Measurements from ENCODE around the gene DYRK1A.
A peak's percentile ranks its signal among the peaks of the same experiment; 100 is the strongest.

The DYRK1A gene

DNA sequence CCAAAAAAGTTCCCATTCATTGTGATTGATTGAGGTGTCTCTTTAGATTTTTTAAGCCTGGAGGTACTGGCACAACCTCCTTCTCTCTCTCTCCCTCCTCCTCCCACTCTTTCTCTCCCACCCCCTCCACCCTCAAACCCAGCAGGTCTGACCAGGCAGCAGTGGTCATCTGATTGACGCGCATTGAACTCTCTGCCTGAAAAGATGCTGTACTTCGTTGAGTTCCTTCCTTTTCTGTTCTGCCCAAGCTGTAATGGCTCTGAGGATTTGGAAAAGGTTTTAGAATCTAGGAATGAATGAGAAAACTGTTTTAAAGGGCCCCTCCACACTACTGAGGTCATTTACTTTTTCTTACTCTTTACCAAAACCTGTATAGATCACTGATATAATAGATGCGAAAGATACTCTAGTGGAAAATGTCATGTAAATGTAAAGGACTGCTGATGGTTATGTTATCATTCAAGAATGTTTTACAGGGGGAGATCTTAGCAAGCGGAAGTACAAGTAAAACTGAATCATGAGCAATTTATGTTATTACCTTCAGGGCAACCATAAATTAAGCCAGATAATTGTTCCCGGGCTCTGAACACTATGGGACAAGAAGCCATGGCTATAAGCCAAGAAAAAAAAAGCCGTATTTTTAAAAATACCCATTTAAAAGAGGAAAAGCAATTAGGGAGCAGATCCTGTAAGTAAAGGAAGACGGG lies 25.2 kb upstream of the DYRK1A start:
- no peaks in the 10 kb centered on the region for H3K36me3 ChIP-seq (ENCODE audit: control insufficient read depth, insufficient read depth, low read length)
- H3K9ac ChIP-seq (ENCODE audit: low read depth, low read length) = no peak overlapping the region
- no peaks in the 10 kb centered on the region for H3K9me3 ChIP-seq (ENCODE audit: control insufficient read depth, insufficient read depth, low read length)
- no peak overlapping the region for H3K4me3 ChIP-seq (ENCODE audit: low read depth, low read length)
- no peaks in the 10 kb centered on the region for H3K27me3 ChIP-seq (ENCODE audit: control insufficient read depth, insufficient read depth, low read length)
- peaks cover 3% of the 10 kb centered on the region for H3K4me1 ChIP-seq (ENCODE audit: control insufficient read depth, insufficient read depth, low read length)

DNA sequence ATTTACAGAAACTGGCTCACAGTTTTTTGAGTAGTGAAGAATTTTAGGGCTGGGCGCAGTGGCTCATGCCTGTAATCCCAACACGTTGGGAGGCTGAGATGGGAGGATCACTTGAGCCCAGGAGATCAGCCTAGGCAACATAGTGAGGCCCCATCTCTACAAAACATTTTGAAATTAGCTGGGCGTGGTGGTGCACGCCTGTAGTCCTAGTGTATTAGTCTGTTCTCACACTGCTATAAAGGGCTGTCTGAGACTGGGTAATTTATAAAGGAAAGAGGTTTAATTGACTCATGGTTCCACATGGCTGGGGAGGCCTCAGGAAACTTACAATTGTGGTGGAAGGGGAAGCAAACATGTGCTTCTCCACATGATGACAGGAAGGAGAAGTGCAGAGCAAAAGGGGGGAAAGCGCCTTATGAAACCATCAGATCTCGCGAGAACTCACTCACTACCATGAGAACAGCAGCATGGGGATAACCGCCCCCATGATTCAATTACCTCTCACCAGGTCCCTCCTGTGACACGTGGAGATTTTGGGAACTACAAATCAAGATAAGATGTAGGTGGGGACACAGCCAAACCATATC lies 24.4 kb upstream of the DYRK1A start:
- Histone ChIP-seq H3K4me1 (ENCODE audit: control insufficient read depth, insufficient read depth, low read length) (peaks cover 3% of the 10 kb centered on the region), H3K9ac (ENCODE audit: low read depth, low read length) (no peak overlapping the region), H3K27me3 (ENCODE audit: control insufficient read depth, insufficient read depth, low read length) (no peaks in the 10 kb centered on the region), H3K9me3 (ENCODE audit: control insufficient read depth, insufficient read depth, low read length) (no peaks in the 10 kb centered on the region), H3K36me3 (ENCODE audit: control insufficient read depth, insufficient read depth, low read length) (no peaks in the 10 kb centered on the region), H3K4me3 (ENCODE audit: low read depth, low read length) (no peak overlapping the region)

GRCh38 chr21:37346841-37347430 lies 19.6 kb upstream of the DYRK1A start:
- Histone ChIP-seq H3K4me3 (ENCODE audit: low read depth, low read length) (no peak overlapping the region), H3K4me1 (ENCODE audit: control insufficient read depth, insufficient read depth, low read length) (no peaks in the 10 kb centered on the region), H3K27me3 (ENCODE audit: control insufficient read depth, insufficient read depth, low read length) (no peaks in the 10 kb centered on the region), H3K9ac (ENCODE audit: low read depth, low read length) (no peak overlapping the region), H3K9me3 (ENCODE audit: control insufficient read depth, insufficient read depth, low read length) (no peaks in the 10 kb centered on the region), H3K36me3 (ENCODE audit: control insufficient read depth, insufficient read depth, low read length) (no peaks in the 10 kb centered on the region)

GRCh38 chr21:37348664-37349063 lies 17.9 kb upstream of the DYRK1A start:
- no peaks in the 10 kb centered on the region for H3K9me3 ChIP-seq (ENCODE audit: control insufficient read depth, insufficient read depth, low read length)
- no peaks in the 10 kb centered on the region for H3K36me3 ChIP-seq (ENCODE audit: control insufficient read depth, insufficient read depth, low read length)
- H3K27me3 ChIP-seq (ENCODE audit: control insufficient read depth, insufficient read depth, low read length) = no peaks in the 10 kb centered on the region
- H3K9ac ChIP-seq (ENCODE audit: low read depth, low read length) = no peak overlapping the region
- H3K4me3 ChIP-seq (ENCODE audit: low read depth, low read length) = no peak overlapping the region
- H3K4me1 ChIP-seq (ENCODE audit: control insufficient read depth, insufficient read depth, low read length) = no peaks in the 10 kb centered on the region

GRCh38 chr21:37350472-37350871 lies 16.1 kb upstream of the DYRK1A start:
- no peaks in the 10 kb centered on the region for H3K27me3 ChIP-seq (ENCODE audit: control insufficient read depth, insufficient read depth, low read length)
- no peak overlapping the region for H3K4me3 ChIP-seq (ENCODE audit: low read depth, low read length)
- H3K9ac ChIP-seq (ENCODE audit: low read depth, low read length) = no peak overlapping the region
- no peaks in the 10 kb centered on the region for H3K4me1 ChIP-seq (ENCODE audit: control insufficient read depth, insufficient read depth, low read length)
- no peaks in the 10 kb centered on the region for H3K36me3 ChIP-seq (ENCODE audit: control insufficient read depth, insufficient read depth, low read length)
- H3K9me3 ChIP-seq (ENCODE audit: control insufficient read depth, insufficient read depth, low read length) = no peaks in the 10 kb centered on the region

DNA sequence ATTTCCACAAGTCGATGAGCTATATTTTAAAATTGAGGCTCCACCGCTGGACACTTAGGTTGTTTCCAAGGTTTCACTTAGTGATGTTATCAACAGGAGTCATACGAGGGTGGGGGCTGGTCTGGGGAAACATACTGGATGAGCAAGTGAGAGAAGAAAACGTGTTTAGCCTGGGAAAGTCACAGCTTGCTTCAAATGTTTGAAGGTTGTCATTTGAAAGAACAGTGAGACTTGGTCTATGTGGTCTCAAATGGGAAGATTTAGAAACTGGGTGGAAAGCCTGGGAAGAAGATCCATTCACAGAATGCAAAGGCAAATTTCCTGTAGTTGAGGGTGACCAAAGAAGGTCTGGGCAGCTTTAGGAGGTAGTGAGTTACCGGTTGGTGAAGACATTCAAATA lies 9.9 kb upstream of the DYRK1A start:
- H3K9ac ChIP-seq (ENCODE audit: low read depth, low read length) = no peak overlapping the region
- H3K36me3 ChIP-seq (ENCODE audit: control insufficient read depth, insufficient read depth, low read length) = no peaks in the 10 kb centered on the region
- H3K4me1 ChIP-seq (ENCODE audit: control insufficient read depth, insufficient read depth, low read length) = no peaks in the 10 kb centered on the region
- H3K9me3 ChIP-seq (ENCODE audit: control insufficient read depth, insufficient read depth, low read length) = no peaks in the 10 kb centered on the region
- no peak overlapping the region for H3K4me3 ChIP-seq (ENCODE audit: low read depth, low read length)
- H3K27me3 ChIP-seq (ENCODE audit: control insufficient read depth, insufficient read depth, low read length) = no peaks in the 10 kb centered on the region

- no peaks in the 10 kb centered on the region for H3K4me1 ChIP-seq (ENCODE audit: control insufficient read depth, insufficient read depth, low read length)
- H3K9me3 ChIP-seq (ENCODE audit: control insufficient read depth, insufficient read depth, low read length) = no peaks in the 10 kb centered on the region
- H3K4me3 ChIP-seq (ENCODE audit: low read depth, low read length) = no peak overlapping the region
- no peaks in the 10 kb centered on the region for H3K36me3 ChIP-seq (ENCODE audit: control insufficient read depth, insufficient read depth, low read length)
- no peaks in the 10 kb centered on the region for H3K27me3 ChIP-seq (ENCODE audit: control insufficient read depth, insufficient read depth, low read length)
- H3K9ac ChIP-seq (ENCODE audit: low read depth, low read length) = no peak overlapping the region
Observed at GRCh38 chr21:37357691-37358090, 8.9 kb upstream of the DYRK1A start.

- Histone ChIP-seq H3K9ac (ENCODE audit: low read depth, low read length) (no peak overlapping the region), H3K9me3 (ENCODE audit: control insufficient read depth, insufficient read depth, low read length) (no peaks in the 10 kb centered on the region), H3K36me3 (ENCODE audit: control insufficient read depth, insufficient read depth, low read length) (no peaks in the 10 kb centered on the region), H3K4me1 (ENCODE audit: control insufficient read depth, insufficient read depth, low read length) (no peaks in the 10 kb centered on the region), H3K4me3 (ENCODE audit: low read depth, low read length) (no peak overlapping the region), H3K27me3 (ENCODE audit: control insufficient read depth, insufficient read depth, low read length) (no peaks in the 10 kb centered on the region)
Observed at GRCh38 chr21:37358397-37358796, 8.2 kb upstream of the DYRK1A start.

DNA sequence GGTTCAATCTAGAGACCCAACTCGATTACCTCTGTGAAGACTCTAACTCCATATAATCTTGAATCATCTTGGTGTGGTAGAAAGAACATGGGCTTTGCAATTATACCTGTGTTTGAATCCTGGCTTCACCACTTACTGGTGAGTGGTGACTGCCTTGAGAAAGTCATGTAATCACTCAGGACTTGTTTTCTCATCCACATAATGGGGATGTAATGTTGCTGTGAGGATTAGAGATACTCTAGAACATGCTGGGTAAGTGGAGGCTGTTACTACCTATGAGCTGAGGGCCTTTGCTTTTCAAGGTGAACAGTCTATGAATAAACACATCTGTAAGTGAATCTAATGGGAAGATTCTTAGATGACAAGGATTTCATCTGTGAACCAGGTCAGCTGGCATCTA lies 2.6 kb upstream of the DYRK1A start:
- no peak overlapping the region for H3K9ac ChIP-seq (ENCODE audit: low read depth, low read length)
- no peaks in the 10 kb centered on the region for H3K27me3 ChIP-seq (ENCODE audit: control insufficient read depth, insufficient read depth, low read length)
- H3K4me1 ChIP-seq (ENCODE audit: control insufficient read depth, insufficient read depth, low read length) = peaks cover 7% of the 10 kb centered on the region
- peaks cover 3% of the 10 kb centered on the region for H3K36me3 ChIP-seq (ENCODE audit: control insufficient read depth, insufficient read depth, low read length)
- no peaks in the 10 kb centered on the region for H3K9me3 ChIP-seq (ENCODE audit: control insufficient read depth, insufficient read depth, low read length)
- H3K4me3 ChIP-seq (ENCODE audit: low read depth, low read length) = no peak overlapping the region

GRCh38 chr21:37364722-37365121 lies 1.9 kb upstream of the DYRK1A start:
- Histone ChIP-seq H3K9me3 (ENCODE audit: control insufficient read depth, insufficient read depth, low read length) (no peaks in the 10 kb centered on the region), H3K4me1 (ENCODE audit: control insufficient read depth, insufficient read depth, low read length) (peaks cover 10% of the 10 kb centered on the region), H3K27me3 (ENCODE audit: control insufficient read depth, insufficient read depth, low read length) (no peaks in the 10 kb centered on the region), H3K4me3 (ENCODE audit: low read depth, low read length) (peak overlapping the region; percentile 97), H3K36me3 (ENCODE audit: control insufficient read depth, insufficient read depth, low read length) (peaks cover 3% of the 10 kb centered on the region), H3K9ac (ENCODE audit: low read depth, low read length) (peak overlapping the region; percentile 96)

GRCh38 chr21:37365517-37366481 lies 774 bp upstream of the DYRK1A start:
- Histone ChIP-seq H3K36me3 (ENCODE audit: control insufficient read depth, insufficient read depth, low read length) (peaks cover 3% of the 10 kb centered on the region), H3K4me3 (ENCODE audit: low read depth, low read length) (peak overlapping the region; percentile 97), H3K27me3 (ENCODE audit: control insufficient read depth, insufficient read depth, low read length) (no peaks in the 10 kb centered on the region), H3K9me3 (ENCODE audit: control insufficient read depth, insufficient read depth, low read length) (no peaks in the 10 kb centered on the region), H3K4me1 (ENCODE audit: control insufficient read depth, insufficient read depth, low read length) (peaks cover 16% of the 10 kb centered on the region), H3K9ac (ENCODE audit: low read depth, low read length) (peak overlapping the region; percentile 96)
